Tongue (tissue), 2 donors: Measurements from ENCODE around the gene TBCA. TPM values are rescaled to one million over a fixed set of nuclear protein-coding genes. Genes with fewer than 3 reads are reported as not detected.
"Not testable (repeated sequence)": the region's sequence is repeated elsewhere in the genome, so short reads cannot be mapped to it uniquely, and the experiment has no call there.

Source experiments
- DNase-seq: peaks from one replicate; pipeline ENCODE4 v3.0.0-alpha.2; 2015
- total RNA-seq: library from RNA; depleted of rRNA; stranded (reverse); fragments of >200 nt; gene quantifications from one replicate; pipeline ENCODE4 v1.2.3, GENCODE V29; 2014

TBCA gene
- total RNA-seq, 1 donor from 2014 or later, result 91.3 TPM

DNA sequence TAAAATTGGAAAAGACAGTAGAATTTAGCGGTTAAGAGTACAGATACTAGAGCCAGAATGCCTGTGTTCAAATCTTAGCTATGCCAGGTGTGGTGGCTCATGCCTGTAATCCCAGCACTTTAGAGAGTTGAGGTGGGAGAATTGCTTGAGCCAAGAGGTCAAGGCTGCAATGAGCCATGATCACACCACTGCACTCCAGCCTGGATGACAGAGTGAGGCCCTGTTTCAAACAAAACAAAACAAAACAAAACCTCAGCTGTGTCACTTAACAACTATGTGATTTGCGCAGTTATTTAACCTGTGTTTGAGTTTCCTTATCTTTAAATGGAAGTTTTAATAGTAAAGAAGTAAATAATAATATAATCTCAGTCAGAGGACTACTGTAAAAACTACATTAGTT, 68.3 kb downstream of the TBCA start:
- DNase-seq, result no peak

DNA sequence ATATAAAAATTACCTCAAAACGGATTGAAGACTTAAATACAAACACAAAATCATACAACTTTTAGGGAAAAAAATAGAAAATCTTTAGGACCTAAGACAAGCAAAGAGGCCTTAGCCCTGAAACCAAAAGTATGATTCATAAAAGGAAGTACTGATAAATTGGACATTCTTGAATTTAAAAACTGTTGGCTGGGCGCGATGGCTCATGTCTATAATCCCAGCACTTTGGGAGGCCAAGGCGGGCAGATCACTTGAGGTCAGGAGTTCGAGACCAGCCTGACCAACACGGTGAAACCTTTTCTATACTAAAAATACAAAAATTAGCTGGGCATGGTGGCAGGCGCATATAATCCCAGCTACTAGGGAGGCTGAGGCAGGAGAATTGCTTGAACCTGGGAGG, 76.6 kb downstream of the TBCA start:
- DNase-seq, result not testable (repeated sequence)

DNA sequence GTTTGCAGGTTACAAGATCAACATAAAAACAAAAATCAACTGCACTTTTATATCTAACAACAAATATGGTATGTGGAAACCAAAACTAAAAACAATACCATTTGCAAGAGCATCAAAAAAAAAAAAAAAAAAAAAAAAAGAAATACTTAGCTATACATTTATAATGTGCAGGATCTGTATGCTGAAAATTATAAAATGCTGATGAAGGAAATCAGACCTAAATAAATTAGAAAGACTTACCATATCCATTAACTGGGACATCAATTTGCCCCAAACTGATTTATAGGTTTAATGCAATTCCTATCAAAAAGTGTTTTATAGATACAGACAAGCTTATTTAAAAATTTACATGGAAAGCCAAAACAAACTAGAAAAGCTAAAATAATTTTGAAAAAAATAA, 77.2 kb downstream of the TBCA start:
- no peak for DNase-seq

DNA sequence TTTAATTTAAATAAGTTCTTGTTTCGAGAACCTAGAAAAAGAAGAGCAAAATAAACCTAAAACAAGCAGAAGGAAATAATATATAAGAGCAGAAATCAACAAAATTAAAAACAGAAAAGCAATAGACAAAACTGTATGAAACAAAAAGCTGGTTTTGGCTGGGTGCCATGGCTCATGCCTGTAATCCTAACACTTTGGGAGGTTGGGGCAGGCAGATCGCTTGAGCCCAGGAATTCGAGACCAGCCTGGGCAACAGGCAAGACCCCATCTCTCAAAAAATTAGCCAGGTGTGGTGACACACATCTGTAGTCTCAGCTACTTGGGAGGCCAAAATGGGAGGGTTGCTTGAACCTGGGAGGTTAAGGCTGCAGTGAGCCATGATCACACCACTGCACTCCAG, 78.4 kb downstream of the TBCA start:
- DNase-seq, result no peak

DNA sequence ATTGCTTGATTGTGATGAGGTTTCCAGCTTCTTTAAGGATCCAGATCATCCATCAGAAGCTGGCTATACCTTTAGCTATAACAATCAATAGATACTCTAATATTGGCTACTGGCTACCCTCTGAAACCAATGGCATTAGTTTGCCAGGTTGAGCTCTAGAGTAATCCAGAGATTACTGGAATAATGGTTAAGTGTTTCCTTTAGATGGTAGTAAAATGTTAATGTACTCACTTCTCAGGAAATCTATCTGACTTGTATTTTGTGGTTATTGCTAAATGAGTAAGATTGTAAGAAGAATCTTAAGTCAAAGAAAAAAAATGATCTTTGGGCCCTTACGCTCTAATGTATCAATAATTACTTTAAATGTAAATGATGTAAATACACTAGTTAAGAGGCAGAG, 80.0 kb downstream of the TBCA start:
- no peak for DNase-seq

DNA sequence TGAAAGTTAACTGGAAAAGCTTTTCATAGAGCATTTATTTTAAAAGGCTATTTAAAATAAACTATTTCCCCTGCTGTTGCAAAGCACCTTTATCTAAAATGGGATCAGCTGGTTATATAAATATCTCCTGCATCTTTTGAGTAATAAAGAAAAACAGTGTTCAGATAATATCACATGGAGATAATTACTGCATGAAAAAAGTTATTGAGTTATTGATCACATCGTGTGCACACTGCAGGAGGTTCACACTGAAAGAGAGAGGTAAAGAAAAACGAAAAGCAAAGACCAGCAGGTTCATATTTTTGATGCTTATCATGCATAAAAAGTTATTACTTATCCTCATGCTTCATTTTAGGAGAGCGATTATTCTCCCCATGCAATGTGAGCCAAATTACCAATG, 82.2 kb downstream of the TBCA start:
- no peak for DNase-seq

DNA sequence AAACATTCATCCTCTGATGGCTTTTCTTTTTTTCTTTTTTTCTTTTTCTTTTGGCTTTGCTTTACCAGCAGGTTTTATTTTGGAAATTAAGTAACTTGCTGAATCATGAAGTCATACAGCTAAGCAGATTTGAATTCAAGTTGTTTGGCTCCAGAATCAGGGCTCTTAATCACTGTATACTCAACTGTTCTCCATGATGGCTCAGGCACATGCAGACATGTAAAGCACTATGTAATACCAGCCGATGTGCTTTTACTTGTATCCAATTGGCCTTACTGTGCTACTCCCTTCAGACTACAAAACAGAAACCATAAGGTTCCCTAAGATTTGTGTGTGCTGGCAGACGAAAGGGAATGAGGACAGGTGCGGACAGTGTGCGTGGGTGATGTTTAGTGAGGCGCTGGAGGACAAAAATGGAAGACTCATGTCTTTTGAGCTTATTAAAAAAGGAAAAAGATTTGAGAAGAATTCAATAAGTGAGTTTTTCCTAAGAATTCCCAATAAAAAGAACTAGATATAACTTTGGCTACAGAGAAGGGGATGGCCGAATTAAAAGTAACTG, 92.9 kb downstream of the TBCA start:
- no peak for DNase-seq

DNA sequence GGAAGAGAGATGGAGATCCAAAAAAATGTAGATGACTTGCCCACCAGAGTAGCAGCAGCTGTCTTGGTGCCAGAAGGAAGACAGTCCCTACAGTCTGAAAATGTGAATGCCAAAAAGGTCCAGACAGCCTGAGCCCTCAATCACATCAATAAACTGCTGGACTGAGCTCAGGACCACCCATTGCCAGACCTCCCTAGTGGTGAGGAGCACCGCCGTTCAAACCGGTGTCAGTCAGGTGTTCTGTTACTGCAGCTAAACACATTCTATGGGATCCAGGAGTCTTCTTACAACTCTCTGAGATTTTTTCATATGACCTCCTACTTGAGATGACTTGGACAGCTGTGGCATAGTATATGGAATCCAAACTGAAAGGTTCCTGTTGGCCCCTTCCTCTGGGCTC, 105.6 kb downstream of the TBCA start:
- no peak for DNase-seq

DNA sequence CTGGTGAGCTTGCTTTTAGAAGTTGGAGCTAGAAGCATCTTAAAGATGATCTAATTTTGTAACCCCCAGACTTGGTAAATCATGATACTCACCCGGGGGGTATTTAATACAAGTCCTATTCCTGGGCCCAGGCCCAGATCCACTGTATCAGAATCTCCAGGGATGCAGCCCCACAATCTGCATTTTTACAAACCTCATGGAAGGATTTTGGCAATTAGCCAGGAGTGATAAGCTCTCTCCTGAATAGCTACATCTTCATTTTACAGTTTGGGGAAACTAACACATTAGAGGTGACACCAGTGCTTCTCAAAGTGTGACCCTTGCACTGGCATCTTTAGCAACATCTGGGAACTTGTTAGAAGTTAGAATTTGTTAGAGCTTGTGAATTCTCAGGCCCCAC, 106.5 kb downstream of the TBCA start:
- DNase-seq, result no peak

DNA sequence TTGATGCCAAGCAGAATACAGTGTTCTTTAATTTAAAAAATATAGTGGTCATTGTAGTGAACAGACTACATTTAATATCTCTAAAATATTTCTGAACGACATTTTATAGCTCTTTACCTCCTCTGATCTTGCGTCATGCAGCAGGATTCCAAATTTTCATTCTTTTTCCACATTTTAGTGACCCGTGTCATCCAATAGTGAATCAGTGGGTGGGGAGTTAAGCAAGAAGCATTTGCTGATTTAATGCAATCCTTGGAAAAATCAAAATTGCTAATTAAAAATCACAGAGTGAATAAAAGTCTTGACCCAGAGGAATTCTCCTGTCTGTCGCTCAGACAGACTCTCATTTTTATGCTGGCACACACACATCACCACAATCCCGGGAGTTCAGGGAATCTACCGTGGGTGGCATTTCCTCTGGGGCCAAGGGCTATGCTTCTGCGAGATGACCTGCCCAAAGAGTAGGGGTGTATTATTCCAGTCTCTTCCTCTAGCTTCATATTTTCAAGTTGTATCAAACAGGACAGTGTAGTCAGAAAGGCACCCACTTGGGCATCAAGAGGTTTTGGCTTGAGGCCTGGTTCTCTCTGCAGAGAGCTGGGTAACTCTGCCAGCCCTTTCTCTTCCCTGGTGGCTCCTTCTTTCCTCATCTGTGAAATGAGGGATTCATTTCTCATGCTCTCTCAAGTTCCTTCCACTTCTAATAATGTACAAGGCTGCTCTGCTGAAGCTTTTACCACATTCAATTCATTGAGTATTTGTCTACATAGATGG, 112.9 kb downstream of the TBCA start:
- DNase-seq, result peak; percentile 18

DNA sequence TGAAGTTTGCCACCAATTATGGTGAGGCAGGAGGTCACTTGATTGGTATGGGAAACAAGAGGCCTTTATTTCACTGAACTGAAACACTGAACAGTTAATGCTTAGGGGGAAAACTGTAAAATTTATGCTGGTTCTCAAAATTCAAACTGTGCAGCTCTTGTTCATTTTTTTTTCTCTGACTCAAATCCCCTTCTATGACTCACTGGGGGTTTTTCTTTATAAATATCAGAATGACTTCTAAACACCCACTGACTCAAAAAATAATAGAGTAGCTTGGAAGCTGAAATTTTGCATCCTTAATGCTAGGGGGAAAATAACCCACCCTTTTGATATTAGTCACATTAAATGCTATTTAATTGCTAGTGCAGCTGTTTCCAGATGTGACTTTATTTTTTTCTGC, 113.5 kb downstream of the TBCA start:
- DNase-seq, result no peak

DNA sequence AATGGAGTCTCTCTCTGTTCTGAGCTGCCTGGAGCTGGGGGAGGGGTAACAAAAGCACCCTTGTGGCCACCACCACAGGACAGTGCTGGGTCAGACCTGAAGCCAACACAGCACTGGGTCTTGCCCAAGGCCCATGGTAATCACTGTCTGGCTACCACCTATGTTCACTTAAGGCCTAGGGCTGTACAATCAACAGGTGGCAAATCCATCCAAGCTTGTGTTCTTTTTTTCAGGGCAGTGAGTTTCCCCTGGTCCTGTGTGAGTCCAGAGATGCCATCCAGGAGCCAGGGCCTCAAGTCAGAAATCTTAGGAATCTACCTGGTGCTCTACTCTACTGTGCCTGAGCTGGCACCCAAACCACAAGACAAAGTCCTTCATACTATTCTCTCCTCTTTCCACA, 117.5 kb downstream of the TBCA start:
- no peak for DNase-seq

DNA sequence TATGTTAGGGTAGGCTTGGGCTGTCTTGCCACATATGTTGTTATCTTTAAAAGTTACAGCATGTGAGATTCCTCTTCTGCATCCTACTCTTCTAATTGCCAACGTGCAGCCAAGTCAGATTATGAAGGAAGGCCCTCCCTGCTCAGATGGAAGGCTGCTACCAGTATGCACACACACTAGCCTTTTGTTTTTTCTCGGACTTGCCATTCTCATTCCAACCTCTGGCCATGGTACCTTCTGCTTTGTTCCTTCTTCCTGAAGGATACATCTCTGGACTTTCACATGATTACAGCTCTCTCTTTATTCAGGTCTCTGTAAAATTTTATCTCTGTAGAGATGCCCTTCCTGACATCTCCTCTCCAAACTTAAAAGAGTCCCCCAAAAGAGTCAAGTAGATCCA, 124.8 kb downstream of the TBCA start:
- DNase-seq, result no peak

DNA sequence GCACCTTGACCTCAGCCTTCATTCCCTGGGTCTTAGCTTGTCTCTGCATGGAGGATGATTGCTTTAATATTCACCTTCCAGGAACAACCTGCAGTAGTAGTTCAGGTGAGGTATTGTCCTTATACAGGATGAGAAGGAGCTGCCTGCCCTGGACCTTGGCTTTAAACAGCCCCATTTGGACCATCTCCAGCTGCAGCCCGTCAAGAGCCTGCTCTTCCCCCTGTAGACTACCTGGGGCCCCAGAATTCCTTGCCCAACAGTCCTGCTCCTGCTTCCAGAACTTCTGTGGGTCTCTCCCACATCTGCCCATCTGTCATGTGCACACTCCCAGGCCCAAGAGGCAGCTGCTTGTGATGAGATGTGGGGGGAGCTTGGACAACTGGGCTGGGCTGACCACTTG, 125.5 kb downstream of the TBCA start:
- DNase-seq, result no peak

DNA sequence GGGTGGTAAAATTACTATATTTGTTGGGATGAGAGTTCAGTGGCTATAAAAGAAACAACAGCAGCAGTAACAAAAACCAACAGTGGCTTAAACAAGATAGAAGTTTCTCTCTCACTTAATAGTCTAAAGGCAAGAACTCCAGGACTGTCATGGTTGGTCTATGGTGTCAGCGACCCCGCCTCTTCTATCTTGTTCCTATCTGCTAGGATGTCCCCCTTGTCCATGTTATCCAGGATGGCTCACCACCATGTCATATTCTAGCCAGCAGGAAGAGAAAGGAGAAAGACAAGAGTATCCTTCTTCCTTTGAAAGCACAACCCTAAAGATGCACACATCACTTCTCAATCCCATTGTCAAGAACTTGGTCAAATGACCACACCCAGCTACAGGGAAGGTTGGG, 126.4 kb downstream of the TBCA start:
- no peak for DNase-seq

DNA sequence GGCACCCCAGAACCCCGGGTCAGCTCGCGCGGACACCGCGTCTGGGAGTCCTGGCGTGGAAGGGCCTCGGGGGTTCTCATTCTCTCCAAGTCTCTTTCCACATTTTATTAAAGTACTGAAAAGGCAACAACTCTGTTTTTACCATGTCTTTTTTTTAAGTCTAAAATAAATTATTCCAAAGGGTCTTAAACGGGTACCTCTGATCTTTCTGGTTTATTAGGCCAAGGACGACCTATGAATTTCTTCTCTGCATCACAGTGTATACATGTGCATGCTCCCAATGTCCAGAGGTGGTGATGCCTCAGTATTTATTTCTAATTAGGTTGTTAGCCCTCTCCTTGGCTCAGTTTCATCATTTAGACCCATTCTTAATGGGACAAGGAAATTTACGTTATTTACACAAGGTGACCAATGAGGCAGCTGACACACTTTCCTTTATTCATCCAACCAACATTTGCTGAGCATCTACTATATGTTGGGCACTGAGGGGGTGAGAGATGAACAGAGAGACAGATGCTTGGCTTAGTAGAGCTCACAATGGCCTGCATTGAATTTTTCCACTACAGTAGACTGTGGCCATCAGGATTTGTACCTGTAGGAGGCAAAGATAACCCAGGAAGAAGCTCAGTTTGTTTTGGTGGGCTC, 130.0 kb downstream of the TBCA start:
- no peak for DNase-seq

DNA sequence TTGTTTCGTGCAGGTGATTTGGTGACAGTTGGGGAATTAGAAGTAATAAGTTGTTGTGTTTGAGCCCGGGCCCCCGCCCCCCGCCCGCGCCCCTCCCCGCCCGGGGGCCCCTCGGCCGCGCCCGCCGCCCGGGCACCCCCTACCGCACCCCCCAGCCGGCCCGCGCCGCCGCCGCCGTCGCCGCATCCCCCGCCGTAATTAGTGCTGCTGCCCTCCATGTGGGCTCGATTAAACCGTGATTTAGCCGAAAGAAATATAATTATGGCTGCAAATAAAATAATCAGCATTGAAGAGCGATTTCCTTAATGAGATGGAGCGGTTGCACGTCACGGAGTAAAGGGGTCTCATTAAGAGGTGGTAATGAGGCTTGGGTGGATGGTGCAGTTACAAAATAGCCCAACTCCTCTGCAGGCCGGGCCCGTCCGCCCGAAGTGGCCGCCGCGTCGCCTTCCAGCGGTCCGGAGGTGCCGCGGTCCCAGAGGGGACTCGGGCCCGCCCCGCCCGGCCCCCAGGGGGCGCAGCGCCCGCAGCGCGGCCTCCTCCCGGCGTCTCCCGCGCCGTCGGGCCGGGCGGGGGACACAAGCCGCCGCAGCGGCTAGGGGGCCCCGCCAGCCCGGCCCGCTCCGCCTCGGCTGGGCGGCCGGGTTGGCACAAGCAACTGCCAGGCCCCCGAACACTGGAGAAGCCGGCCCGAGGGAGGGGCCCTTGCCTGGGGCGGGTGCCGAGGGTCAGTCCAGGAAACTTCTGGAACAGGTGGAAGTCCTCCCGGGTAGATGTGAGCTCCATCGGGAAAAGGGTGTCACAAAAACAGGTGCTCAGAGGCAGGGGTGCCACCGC, 130.8 kb downstream of the TBCA start:
- DNase-seq, result peak; percentile 34

DNA sequence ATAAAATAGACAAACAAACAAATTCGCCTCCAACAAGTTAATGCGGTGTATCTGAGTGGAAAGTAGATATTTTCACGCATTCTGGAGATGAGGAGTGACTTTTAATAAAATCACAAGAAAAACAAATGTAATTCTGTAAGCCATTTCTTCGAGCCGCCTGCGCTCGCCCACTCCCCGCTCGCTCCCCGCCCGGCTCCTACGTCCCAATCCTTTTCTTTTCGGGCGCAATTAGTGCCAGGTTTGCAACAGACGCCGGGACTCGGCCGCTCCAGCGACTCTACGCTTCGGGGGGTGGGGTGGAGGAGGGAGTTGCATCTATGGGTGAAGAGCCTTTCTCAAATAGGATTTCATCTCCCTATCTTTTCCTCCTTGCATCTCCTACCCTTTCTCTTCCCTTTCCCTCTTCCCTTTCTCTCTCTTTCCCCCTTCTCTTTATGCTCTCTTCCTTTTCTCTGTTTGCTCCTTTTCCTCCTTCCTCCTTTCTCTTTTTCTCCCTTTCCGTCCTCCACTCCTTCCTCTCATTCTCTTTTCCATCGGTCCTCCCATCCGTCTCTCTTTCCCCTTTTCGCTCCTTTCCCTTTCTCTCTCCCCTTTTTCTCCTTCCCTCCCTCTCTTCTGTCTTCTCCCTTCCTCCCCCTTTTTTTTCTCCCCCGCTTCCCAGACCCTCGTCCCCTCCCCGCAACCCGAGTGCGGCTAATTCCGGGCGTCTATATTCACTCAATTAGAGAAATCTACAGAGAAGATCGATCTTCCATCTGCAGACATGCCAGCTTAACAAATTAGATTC, 131.6 kb downstream of the TBCA start:
- DNase-seq, result peak; percentile 31

DNA sequence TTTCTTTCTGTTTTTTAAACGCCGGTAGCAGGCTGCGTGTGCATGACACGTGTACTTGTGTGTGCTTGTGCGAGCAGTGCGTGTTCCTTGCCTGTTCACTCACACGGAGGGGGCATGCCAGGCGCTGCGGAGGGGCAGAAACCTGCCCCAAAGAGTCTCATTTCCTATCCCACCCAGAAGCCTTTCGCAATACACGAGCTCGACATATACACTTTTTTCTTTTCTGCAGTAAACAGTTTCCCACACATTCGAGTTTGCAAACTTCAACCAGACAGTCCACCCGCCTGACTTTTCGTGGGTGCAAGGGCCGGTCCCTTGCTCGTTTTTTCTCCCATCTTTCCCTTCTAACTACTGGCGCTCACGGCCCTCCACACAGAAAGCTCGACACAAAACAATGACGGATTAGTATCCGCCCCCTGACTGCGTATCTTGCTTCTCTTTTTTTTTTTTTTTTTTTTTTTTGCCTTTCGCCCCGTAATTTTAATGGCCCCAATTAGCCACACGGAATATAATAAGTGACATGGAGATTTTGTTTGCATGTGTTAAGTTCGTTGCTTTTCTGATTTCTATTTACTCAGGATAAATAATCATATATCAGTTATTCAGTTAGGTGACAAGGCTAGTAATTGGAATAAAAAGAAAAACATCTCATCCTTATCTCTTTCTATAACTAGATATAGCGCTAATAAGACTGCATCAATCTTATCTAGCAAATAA, 132.3 kb downstream of the TBCA start:
- DNase-seq, result peak; percentile 15

DNA sequence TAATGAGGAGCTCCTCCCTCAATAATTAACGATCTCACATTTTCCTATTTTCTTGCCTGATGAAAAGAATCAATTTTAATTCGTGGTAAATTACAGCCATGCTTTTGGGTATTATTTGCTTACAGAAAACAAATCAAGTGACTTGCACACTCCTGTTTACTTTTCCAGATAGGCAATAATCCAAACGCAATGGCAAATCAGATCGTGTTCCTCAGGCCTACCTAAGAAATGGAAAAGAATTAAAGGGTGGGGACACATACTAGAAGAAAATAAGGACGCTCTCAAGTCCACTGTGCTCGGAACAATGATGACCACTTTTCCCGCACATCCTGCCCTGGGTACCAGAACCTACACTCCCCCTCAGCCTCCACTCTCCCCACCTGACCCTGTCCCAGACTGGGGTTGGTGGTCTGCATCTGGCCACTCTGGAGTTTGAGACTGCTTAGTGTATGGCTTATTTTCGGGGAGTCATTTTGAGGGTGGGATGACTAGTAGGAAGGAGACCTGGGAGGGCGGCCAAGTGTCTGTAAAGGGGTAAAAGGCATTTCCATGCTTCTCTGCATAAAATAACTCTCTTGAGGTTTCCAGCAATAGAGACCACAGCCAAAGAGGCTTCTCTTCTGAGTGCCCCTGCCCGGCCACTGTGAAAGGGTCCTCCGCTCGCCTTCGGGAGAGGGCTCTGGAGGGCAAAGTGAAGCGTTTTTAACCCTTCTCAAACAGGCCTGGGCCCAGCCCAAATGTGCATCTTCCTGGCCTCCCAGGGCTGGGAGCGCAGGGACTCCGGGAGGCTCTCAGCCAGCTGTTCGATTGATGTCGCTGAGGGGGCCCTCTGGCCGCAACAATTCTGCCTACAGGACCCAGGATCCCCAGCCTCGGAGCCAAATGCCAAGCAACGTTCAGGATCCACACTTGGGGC, 133.1 kb downstream of the TBCA start:
- DNase-seq, result peak; percentile 17
